AG04450 (cell line): ENCODE results near the gene COL27A1. TPM values are rescaled to one million over a fixed set of nuclear protein-coding genes. Genes with fewer than 3 reads are reported as not detected.
"Not testable (repeated sequence)": the region's sequence is repeated elsewhere in the genome, so short reads cannot be mapped to it uniquely, and the experiment has no call there.

Experiments
- CTCF ChIA-PET: fragments of 300-600, 350-600 bp; formaldehyde crosslinking; extraction: SDS; loops from one replicate; lab custom pipeline; 2022; ENCODE audit warnings: antibody characterized with exemption, inconsistent platforms; lab: Charles Lee
- POLR2A ChIA-PET: fragments of 350-600 bp; formaldehyde crosslinking; extraction: SDS; loops from one replicate; lab custom pipeline; 2021; ENCODE audit warnings: antibody characterized with exemption, inconsistent platforms; lab: Yijun Ruan, JAX
- DNase-seq: peaks from one replicate; pipeline ENCODE4 v3.0.0-alpha.2; 2011; ENCODE audit warnings: low read depth, low spot score
- H3K27ac ChIP-seq: one replicate; pipeline ENCODE4 v1.5.1; 2012; ENCODE audit warnings: low read depth, low read length, control low read depth
- H3K27me3 ChIP-seq: one replicate; pipeline ENCODE4 v1.6.0; 2012; ENCODE audit warnings: low read length; ENCODE audit not compliant: control insufficient read depth, insufficient read depth
- H3K4me3 ChIP-seq: 2 replicates; pipeline ENCODE4 v1.5.1; 2011; ENCODE audit warnings: mild to moderate bottlenecking, low read depth, low read length, control low read depth
- H3K9me3 ChIP-seq: 2 replicates; pipeline ENCODE4 v1.5.1; 2012; ENCODE audit warnings: low read length; ENCODE audit not compliant: control insufficient read depth, insufficient read depth
- CTCF ChIP-seq: IDR thresholded peaks from 2 replicates; pipeline ENCODE4 v1.5.1; 2011; ENCODE audit warnings: low read depth, low read length, control low read depth, inconsistent platforms
- polyA plus RNA-seq: library from polyadenylated mRNA; depleted of rRNA; stranded (reverse); fragments of >200 nt; gene quantifications from 2 replicates; pipeline ENCODE4 v1.2.3, GENCODE V29; 2011

COL27A1 gene
- polyA plus RNA-seq, 1 experiment: 8.5 TPM

- no peak overlapping the region for H3K27ac ChIP-seq
- peaks cover 3% of the 10 kb centered on the region; the same call in 1 of the 2 replicates for H3K9me3 ChIP-seq
- no peaks in the 10 kb centered on the region for H3K27me3 ChIP-seq
- POLR2A ChIA-PET: no interaction called here
- H3K4me3 ChIP-seq: no peak overlapping the region
- DNase-seq: no peak
- CTCF ChIA-PET: no interaction called here
- TF ChIP-seq CTCF: no peak
Measured at GRCh38 chr9:114190563-114190905, 35.2 kb downstream of the COL27A1 start.

- POLR2A ChIA-PET, H3K9me3 ChIP-seq, CTCF ChIA-PET, H3K27me3 ChIP-seq, DNase-seq, H3K27ac ChIP-seq, H3K4me3 ChIP-seq: not testable (repeated sequence)
Measured at GRCh38 chr9:114191402-114191801, 36.1 kb downstream of the COL27A1 start.

GRCh38 chr9:114192539-114192938 is 37.2 kb downstream of the COL27A1 start:
- CTCF ChIA-PET: no interaction called here
- H3K4me3 ChIP-seq: no peak overlapping the region
- no peak for DNase-seq
- H3K27me3 ChIP-seq: no peaks in the 10 kb centered on the region
- no peak overlapping the region for H3K27ac ChIP-seq
- POLR2A ChIA-PET: no interaction called here
- no peak for TF ChIP-seq CTCF
- H3K9me3 ChIP-seq: peaks cover 3% of the 10 kb centered on the region; the same call in 1 of the 2 replicates

- Histone ChIP-seq H3K9me3 (peaks cover 3% of the 10 kb centered on the region; the same call in 1 of the 2 replicates), H3K27ac (no peak overlapping the region), H3K4me3 (no peak overlapping the region), H3K27me3 (no peaks in the 10 kb centered on the region)
- no peak for DNase-seq
- TF ChIP-seq CTCF: no peak
- ChIA-PET CTCF (no interaction called here), POLR2A (no interaction called here)
Measured at GRCh38 chr9:114193090-114193489, 37.8 kb downstream of the COL27A1 start.

- H3K27me3 ChIP-seq: no peaks in the 10 kb centered on the region
- ChIA-PET POLR2A (no interaction called here), CTCF (no interaction called here)
- no peak overlapping the region for H3K27ac ChIP-seq
- TF ChIP-seq CTCF: no peak
- DNase-seq: no peak
- H3K9me3 ChIP-seq: no peaks in the 10 kb centered on the region; the same call in 1 of the 2 replicates
- no peak overlapping the region for H3K4me3 ChIP-seq
Measured at GRCh38 chr9:114196117-114196516, 40.8 kb downstream of the COL27A1 start.
